HG03175 (cell line): ENCODE results near the gene RASGRF1.

Experiments
- ATAC-seq: cut with Tn5 transposase; IDR thresholded peaks from one replicate; pipeline ENCODE4 v1.9.1; 2021; ENCODE audit warnings: mild to moderate bottlenecking, moderate library complexity; ENCODE audit not compliant: unreplicated experiment

The RASGRF1 gene

GRCh38 chr15:78917888-78918287 lies 172.7 kb downstream of the RASGRF1 start:
- ATAC-seq: no peak

- no peak for ATAC-seq
These were observed 174.5 kb downstream of the RASGRF1 start for GRCh38 chr15:78916088-78916487.

GRCh38 chr15:78915341-78916087 lies 175.1 kb downstream of the RASGRF1 start:
- ATAC-seq: no peak

GRCh38 chr15:78914027-78914764 lies 176.4 kb downstream of the RASGRF1 start:
- ATAC-seq: no peak

- no peak for ATAC-seq
These were observed 177.6 kb downstream of the RASGRF1 start for GRCh38 chr15:78913012-78913411.

GRCh38 chr15:78912316-78912715 lies 178.3 kb downstream of the RASGRF1 start:
- ATAC-seq: no peak

GRCh38 chr15:78910271-78910670 lies 180.3 kb downstream of the RASGRF1 start:
- no peak for ATAC-seq
